Panc1 (cell line): ENCODE data around the gene USH1C. TPM values are rescaled to one million over a fixed set of nuclear protein-coding genes. Genes with fewer than 3 reads are reported as not detected.

Experiments
- ATAC-seq: fragments of 200-7000 bp; cut with Tn5 transposase; 2 replicates; pipeline ENCODE4 v1.9.1; 2020; ENCODE audit warnings: mild to moderate bottlenecking, moderate library complexity
- BruUV-seq: library from RNA; stranded (reverse); fragments of 400-500 nt; replicated peaks from 2 replicates; lab custom pipeline; 2021; lab: Mats Ljungman, UMichigan
- CTCF ChIA-PET: fragments of 300-600 bp; sonication (Branson Sonifier 250); formaldehyde crosslinking; loops from one replicate; lab custom pipeline; 2022; ENCODE audit warnings: antibody characterized with exemption; lab: Charles Lee
- POLR2A ChIA-PET: fragments of 300-600 bp; sonication (Branson Sonifier 250); formaldehyde crosslinking; loops from one replicate; lab custom pipeline; 2022; ENCODE audit warnings: antibody characterized with exemption; lab: Charles Lee
- DNase-seq: peaks from one replicate; pipeline ENCODE4 v3.0.0-alpha.2; 2010; ENCODE audit warnings: low read depth, low spot score
- H3K27ac ChIP-seq: 2 replicates; pipeline ENCODE4 v1.5.1; 2011; ENCODE audit warnings: mild to moderate bottlenecking, low read length, inconsistent platforms
- H3K27me3 ChIP-seq: fragments of 200-500 bp; sonication (Bioruptor generic); 2 replicates; pipeline ENCODE4 v1.6.0; 2014; ENCODE audit warnings: low read length, inconsistent platforms; ENCODE audit not compliant: control insufficient read depth, insufficient read depth
- H3K36me3 ChIP-seq: fragments of 200-500 bp; sonication (Bioruptor generic); 2 replicates; pipeline ENCODE4 v1.5.1; 2014; ENCODE audit warnings: inconsistent platforms, mild to moderate bottlenecking, low read length, moderate library complexity; ENCODE audit not compliant: control insufficient read depth, insufficient read depth
- H3K4me1 ChIP-seq: 2 replicates; pipeline ENCODE4 v1.5.1; 2011; ENCODE audit warnings: inconsistent platforms, mild to moderate bottlenecking, low read length, moderate library complexity; ENCODE audit not compliant: control insufficient read depth, insufficient read depth
- H3K4me3 ChIP-seq, 2 experiments: 2 replicates each; pipeline ENCODE4 v1.5.1; 2011 to 2012; ENCODE audit warnings: low read depth in 2 of 2, low read length in 2 of 2, mild to moderate bottlenecking in 2 of 2, inconsistent platforms in 1 of 2, moderate library complexity in 1 of 2
- H3K9me3 ChIP-seq: fragments of 200-500 bp; sonication (Bioruptor generic); 2 replicates; pipeline ENCODE4 v1.5.1; 2014; ENCODE audit warnings: low read depth, mild to moderate bottlenecking, inconsistent platforms, low read length, moderate library complexity; ENCODE audit not compliant: control insufficient read depth, insufficient read depth
- POLR2AphosphoS5 ChIP-seq: IDR thresholded peaks from 2 replicates; pipeline ENCODE4 v1.6.1; 2012; ENCODE audit warnings: mild to moderate bottlenecking, low read depth, low read length, moderate library complexity
- SIN3A ChIP-seq: IDR thresholded peaks from 2 replicates; pipeline ENCODE4 v1.6.1; 2012; ENCODE audit warnings: low read depth, mild to moderate bottlenecking, low read length, moderate library complexity, borderline replicate concordance; ENCODE audit not compliant: insufficient read depth
- TCF7L2 ChIP-seq: IDR thresholded peaks from 2 replicates; pipeline ENCODE4 v1.6.1; 2011; ENCODE audit warnings: mild to moderate bottlenecking, low read depth, low read length, inconsistent platforms
- in situ Hi-C: cut with HindIII; loops from 2 replicates; pipeline ENCODE4 v1.10.0; 2016; ENCODE audit warnings: low sequenced_read_pairs, low pct_unique_long_range_greater_than_20kb
- intact Hi-C: fragments of 100-400 bp; cut with micrococcal nuclease; formaldehyde crosslinking; loops from one replicate; pipeline ENCODE4 v1.10.0; 2022; ENCODE audit not compliant: unreplicated experiment
- total RNA-seq: library from RNA; stranded (reverse); gene quantifications from one replicate; pipeline ENCODE4 v1.2.1, GENCODE V29; 2021; ENCODE audit not compliant: unreplicated experiment
- TF ChIP-seq, protein P1 (sequence below), 2 experiments: IDR thresholded peaks; 2 replicates each; pipeline ENCODE4 v1.6.1; 2011 to 2012; ENCODE audit warnings: low read depth in 2 of 2, control low read depth in 1 of 2, low read length in 1 of 2, mild to moderate bottlenecking in 1 of 2, moderate library complexity in 1 of 2; ENCODE audit not compliant: insufficient read depth in 1 of 2
- TF ChIP-seq, protein P2 (sequence below): fragments of 450-650 bp; IDR thresholded peaks from 2 replicates; pipeline ENCODE4 v1.5.1; 2017; ENCODE audit warnings: mild to moderate bottlenecking

Gene USH1C
- total RNA-seq, 1 experiment from 2014 or later = not detected

DNA sequence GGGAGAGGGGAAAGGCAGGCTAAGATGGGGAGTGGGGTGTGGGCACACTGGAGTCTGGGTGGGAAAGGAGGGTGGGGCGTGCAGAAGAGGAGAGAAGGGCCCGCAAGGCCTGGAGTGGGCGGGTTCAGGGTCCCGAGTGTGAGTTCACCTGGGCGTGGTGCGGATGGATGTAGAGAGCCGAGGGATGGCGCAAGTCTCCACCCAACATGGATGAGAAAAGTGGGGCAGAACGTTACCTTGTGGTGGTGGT, 67.2 kb downstream of the USH1C start:
- POLR2A ChIA-PET = no interaction called here
- H3K4me1 ChIP-seq = no peaks in the 10 kb centered on the region
- intact Hi-C loops = no loop called here
- BruUV-seq = no TSS peak
- no peaks in the 10 kb centered on the region for H3K9me3 ChIP-seq
- H3K27me3 ChIP-seq = peaks cover 19% of the 10 kb centered on the region
- CTCF ChIA-PET = no interaction called here
- H3K4me3 ChIP-seq = no peak overlapping the region
- in situ Hi-C loops = no loop called here
- no peak overlapping the region for H3K27ac ChIP-seq
- DNase-seq (no peak), ATAC-seq (no peak)
- TF ChIP-seq TCF7L2 = no peak
- TF ChIP-seq, protein P1, sequence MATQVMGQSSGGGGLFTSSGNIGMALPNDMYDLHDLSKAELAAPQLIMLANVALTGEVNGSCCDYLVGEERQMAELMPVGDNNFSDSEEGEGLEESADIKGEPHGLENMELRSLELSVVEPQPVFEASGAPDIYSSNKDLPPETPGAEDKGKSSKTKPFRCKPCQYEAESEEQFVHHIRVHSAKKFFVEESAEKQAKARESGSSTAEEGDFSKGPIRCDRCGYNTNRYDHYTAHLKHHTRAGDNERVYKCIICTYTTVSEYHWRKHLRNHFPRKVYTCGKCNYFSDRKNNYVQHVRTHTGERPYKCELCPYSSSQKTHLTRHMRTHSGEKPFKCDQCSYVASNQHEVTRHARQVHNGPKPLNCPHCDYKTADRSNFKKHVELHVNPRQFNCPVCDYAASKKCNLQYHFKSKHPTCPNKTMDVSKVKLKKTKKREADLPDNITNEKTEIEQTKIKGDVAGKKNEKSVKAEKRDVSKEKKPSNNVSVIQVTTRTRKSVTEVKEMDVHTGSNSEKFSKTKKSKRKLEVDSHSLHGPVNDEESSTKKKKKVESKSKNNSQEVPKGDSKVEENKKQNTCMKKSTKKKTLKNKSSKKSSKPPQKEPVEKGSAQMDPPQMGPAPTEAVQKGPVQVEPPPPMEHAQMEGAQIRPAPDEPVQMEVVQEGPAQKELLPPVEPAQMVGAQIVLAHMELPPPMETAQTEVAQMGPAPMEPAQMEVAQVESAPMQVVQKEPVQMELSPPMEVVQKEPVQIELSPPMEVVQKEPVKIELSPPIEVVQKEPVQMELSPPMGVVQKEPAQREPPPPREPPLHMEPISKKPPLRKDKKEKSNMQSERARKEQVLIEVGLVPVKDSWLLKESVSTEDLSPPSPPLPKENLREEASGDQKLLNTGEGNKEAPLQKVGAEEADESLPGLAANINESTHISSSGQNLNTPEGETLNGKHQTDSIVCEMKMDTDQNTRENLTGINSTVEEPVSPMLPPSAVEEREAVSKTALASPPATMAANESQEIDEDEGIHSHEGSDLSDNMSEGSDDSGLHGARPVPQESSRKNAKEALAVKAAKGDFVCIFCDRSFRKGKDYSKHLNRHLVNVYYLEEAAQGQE (IDR thresholded peaks at IDR 0.05; ENCODE audit: insufficient read depth in 1 of 2, low read depth in 2 of 2, low read length in 1 of 2) = no peak
- TF ChIP-seq, protein P2, sequence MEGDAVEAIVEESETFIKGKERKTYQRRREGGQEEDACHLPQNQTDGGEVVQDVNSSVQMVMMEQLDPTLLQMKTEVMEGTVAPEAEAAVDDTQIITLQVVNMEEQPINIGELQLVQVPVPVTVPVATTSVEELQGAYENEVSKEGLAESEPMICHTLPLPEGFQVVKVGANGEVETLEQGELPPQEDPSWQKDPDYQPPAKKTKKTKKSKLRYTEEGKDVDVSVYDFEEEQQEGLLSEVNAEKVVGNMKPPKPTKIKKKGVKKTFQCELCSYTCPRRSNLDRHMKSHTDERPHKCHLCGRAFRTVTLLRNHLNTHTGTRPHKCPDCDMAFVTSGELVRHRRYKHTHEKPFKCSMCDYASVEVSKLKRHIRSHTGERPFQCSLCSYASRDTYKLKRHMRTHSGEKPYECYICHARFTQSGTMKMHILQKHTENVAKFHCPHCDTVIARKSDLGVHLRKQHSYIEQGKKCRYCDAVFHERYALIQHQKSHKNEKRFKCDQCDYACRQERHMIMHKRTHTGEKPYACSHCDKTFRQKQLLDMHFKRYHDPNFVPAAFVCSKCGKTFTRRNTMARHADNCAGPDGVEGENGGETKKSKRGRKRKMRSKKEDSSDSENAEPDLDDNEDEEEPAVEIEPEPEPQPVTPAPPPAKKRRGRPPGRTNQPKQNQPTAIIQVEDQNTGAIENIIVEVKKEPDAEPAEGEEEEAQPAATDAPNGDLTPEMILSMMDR = no peak
- no peak for TF ChIP-seq POLR2AphosphoS5
- TF ChIP-seq SIN3A = no peak
- no peaks in the 10 kb centered on the region; the same call in 1 of the 2 replicates for H3K36me3 ChIP-seq

DNA sequence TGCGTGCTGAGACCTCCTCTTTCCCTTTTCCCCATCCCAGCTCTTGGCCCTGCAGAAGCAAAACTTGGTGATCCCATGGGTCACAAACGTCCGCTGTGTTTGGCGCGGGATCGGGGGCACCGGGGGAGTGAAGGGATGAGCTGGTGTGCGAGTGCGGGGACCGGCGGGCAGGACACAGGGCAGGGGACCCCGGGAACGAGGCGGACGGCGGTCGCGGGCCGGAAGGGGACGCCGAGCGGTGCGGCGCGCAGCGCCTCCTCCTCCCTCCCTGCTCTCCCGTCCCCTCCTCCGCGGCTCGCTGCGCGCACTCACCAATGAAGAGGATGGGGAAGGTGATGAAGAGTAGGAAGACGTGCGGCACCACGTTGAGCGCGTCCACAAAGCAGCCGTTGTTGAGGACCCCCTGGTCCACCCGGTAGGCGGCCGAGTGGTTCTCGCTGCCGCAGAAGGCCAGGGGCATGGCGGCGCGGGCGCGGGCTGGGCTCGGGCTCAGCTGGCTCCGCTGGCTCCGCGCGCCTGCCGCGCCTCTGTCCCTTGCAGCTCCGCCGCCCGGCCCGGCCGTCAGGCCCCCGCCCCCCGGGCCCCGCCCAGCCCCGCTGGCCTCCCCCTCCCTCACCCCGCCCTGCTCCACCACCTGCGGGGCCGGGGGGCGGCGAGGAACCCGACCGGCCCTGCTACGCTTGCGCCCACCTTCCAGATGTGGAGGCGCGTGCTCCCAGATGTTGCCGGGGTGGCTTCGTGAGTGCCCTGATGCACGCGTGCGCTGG, 67.7 kb downstream of the USH1C start, which contains the start of gene ABCC8:
TSS of gene ABCC8 (minus strand) at position 529 of the 767 bp plus-strand sequence. CDS start at position 460, 69 bp downstream.
- TF ChIP-seq, protein P1 (IDR thresholded peaks at IDR 0.05; ENCODE audit: insufficient read depth in 1 of 2, low read depth in 2 of 2, low read length in 1 of 2) = no peak
- TF ChIP-seq POLR2AphosphoS5 = no peak
- TF ChIP-seq TCF7L2 = no peak
- no peak for TF ChIP-seq SIN3A
- TF ChIP-seq, protein P2 = no peak
- no peaks in the 10 kb centered on the region for H3K9me3 ChIP-seq
- DNase-seq = no peak
- no peaks in the 10 kb centered on the region; the same call in 1 of the 2 replicates for H3K36me3 ChIP-seq
- H3K27ac ChIP-seq = no peak within 1 kb of the TSS
- H3K4me1 ChIP-seq = no peaks in the 10 kb centered on the region
- ChIA-PET POLR2A (interaction anchor here (0.5 kb wide), 1 partner anchor 17 kb away, joined by 7 read pairs; no protein-coding TSS in a partner anchor), CTCF (interaction anchor here (1.3 kb wide), 1 partner anchor 92 kb away, joined by 4 read pairs; no protein-coding TSS in a partner anchor)
- BruUV-seq = no TSS peak
- in situ Hi-C loops = no loop called here
- peak within 1 kb of the TSS; percentile 38 to 40 for H3K4me3 ChIP-seq
- intact Hi-C loops = no loop called here
- peaks cover 20% of the 10 kb centered on the region for H3K27me3 ChIP-seq
- peak; percentile 62 for ATAC-seq
